ENCODE measurements around the gene PHF20.

DNA sequence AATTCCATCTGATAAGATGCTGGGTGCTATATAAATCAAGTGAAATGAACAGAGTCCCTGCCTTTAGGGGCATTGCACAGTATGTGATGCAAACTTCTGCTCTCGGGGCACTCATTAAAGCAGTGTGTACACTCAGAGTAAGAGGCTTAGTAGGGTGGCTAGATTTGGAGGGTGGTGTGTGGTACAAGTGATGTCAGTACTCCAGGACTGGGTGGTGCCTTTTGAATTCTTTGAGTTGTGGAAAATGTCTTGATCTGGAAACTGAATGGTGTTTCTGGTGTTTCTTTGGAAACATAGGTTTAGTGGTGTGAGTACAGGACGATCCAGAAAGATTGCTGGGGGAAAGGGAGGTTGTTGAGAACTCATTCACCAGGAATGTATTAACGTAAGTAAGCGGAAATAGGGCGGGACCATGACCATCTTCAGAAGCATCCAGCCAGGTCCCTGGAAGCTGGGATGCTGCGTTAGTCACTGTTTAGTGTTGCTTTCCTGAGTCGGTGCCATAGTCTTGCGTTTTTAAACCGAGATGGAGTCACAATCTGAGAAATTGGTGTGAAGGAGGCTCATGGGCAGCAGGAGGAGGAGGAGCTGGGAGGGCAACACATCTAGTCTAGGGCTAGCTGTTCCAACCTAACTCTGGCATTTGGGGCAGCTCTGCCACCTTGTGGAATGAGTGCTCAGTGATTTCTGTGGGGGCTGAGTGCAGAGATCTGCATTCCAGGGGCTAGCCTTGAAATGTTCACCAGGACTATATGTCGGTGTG is 112.1 kb downstream of the PHF20 start:
- no peak for TF ChIP-seq POLR2A (IDR thresholded peaks at IDR 0.05)
- TF ChIP-seq CTCF (IDR thresholded peaks at IDR 0.05) = peak; percentile 55 to 80 (median 78)

All from breast epithelium (tissue), 3 donors.